H1 (cell line): ENCODE measurements around the gene REXO5. TPM values are rescaled to one million over a fixed set of nuclear protein-coding genes. Genes with fewer than 3 reads are reported as not detected.

Experiments used
- CTCF ChIA-PET: fragments of 300-600 bp; sonication (Branson Sonifier 250); formaldehyde crosslinking; loops from one replicate; lab custom pipeline; 2021; ENCODE audit not compliant: partially characterized antibody; lab: Charles Lee
- POLR2A ChIA-PET: fragments of 300-600 bp; sonication (Branson Sonifier 250); formaldehyde crosslinking; loops from one replicate; lab custom pipeline; 2021; ENCODE audit warnings: inconsistent platforms; ENCODE audit not compliant: partially characterized antibody; lab: Charles Lee
- DNase-seq, 2 experiments: peaks; one replicate each; pipeline versions ENCODE4 v3.0.0 to v3.0.0-alpha.2; 2010 to 2022; ENCODE audit warnings: low spot score in 2 of 2, low read depth in 1 of 2, mixed read lengths in 1 of 2
- FAIRE-seq: peaks from 2 replicates; lab custom pipeline; 2011; peaks lifted over from hg19 to GRCh38; lab: Jason Lieb, UNC
- H2AFZ ChIP-seq: 2 replicates; pipeline ENCODE4 v1.8.1; 2012; ENCODE audit warnings: low read length, inconsistent platforms
- H2AK5ac ChIP-seq: 2 replicates; pipeline ENCODE4 v1.6.1; 2013; ENCODE audit warnings: low read depth, low read length
- H2BK120ac ChIP-seq: replicated peaks from 2 replicates; pipeline ENCODE3; 2013; ENCODE audit warnings: low read depth, low read length, inconsistent platforms
- H2BK12ac ChIP-seq: 2 replicates; pipeline ENCODE4 v1.6.1; 2013; ENCODE audit warnings: low read depth, low read length
- H2BK15ac ChIP-seq: 2 replicates; pipeline ENCODE4 v1.6.1; 2013; ENCODE audit warnings: low read length
- H2BK20ac ChIP-seq: 2 replicates; pipeline ENCODE4 v1.6.1; 2013; ENCODE audit warnings: low read length
- H2BK5ac ChIP-seq: 2 replicates; pipeline ENCODE4 v1.6.1; 2013; ENCODE audit warnings: low read depth, low read length
- H3K14ac ChIP-seq: 2 replicates; pipeline ENCODE4 v1.6.1; 2013; ENCODE audit warnings: inconsistent platforms; ENCODE audit not compliant: insufficient read length
- H3K18ac ChIP-seq: 2 replicates; pipeline ENCODE4 v1.6.1; 2013; ENCODE audit warnings: low read length; ENCODE audit errors: extremely low read depth
- H3K23ac ChIP-seq: 2 replicates; pipeline ENCODE4 v1.6.1; 2013; ENCODE audit warnings: inconsistent platforms; ENCODE audit not compliant: insufficient read length
- H3K23me2 ChIP-seq: 2 replicates; pipeline ENCODE4 v1.6.1; 2013; ENCODE audit warnings: low read depth, low read length
- H3K27ac ChIP-seq: 2 replicates; pipeline ENCODE4 v1.6.1; 2011; ENCODE audit warnings: low read depth, low read length, inconsistent platforms
- H3K27me3 ChIP-seq, 4 experiments: replicated peaks in 1 of 4; 1 replicate in 1 of 4; 2 replicates in 3 of 4; pipeline versions ENCODE4 v1.6.1 to v1.8.1; 2011 to 2013; ENCODE audit warnings: low read length in 3 of 4, mild to moderate bottlenecking in 3 of 4, inconsistent platforms in 2 of 4, mixed read lengths in 2 of 4, moderate library complexity in 1 of 4; ENCODE audit not compliant: control insufficient read depth in 3 of 4, insufficient read depth in 3 of 4; ENCODE audit errors: extremely low read depth in 1 of 4
- H3K36me3 ChIP-seq, 4 experiments: 2 replicates each; pipeline versions ENCODE4 v1.6.1 to v1.8.1; 2011 to 2013; ENCODE audit warnings: mild to moderate bottlenecking in 4 of 4, low read length in 3 of 4, moderate library complexity in 2 of 4, control low read depth in 1 of 4, inconsistent platforms in 1 of 4; ENCODE audit not compliant: insufficient read depth in 4 of 4, control insufficient read depth in 2 of 4
- H3K4ac ChIP-seq: replicated peaks from 2 replicates; pipeline ENCODE3; 2013; ENCODE audit warnings: low read length, low read depth, mixed read lengths, inconsistent platforms; ENCODE audit not compliant: insufficient read length
- H3K4me1 ChIP-seq, 4 experiments: replicated peaks in 1 of 4; 1 replicate in 1 of 4; 2 replicates in 3 of 4; pipeline versions ENCODE4 v1.6.1 to v1.8.1; 2011 to 2013; ENCODE audit warnings: low read length in 3 of 4, inconsistent platforms in 2 of 4, mixed read lengths in 1 of 4; ENCODE audit not compliant: insufficient read depth in 4 of 4, control insufficient read depth in 3 of 4
- H3K4me2 ChIP-seq, 2 experiments: 2 replicates each; pipeline versions ENCODE4 v1.6.1 to v1.8.1; 2011 to 2013; ENCODE audit warnings: low read depth in 2 of 2, low read length in 2 of 2, control low read depth in 1 of 2, inconsistent platforms in 1 of 2, mild to moderate bottlenecking in 1 of 2; ENCODE audit not compliant: insufficient read depth in 1 of 2
- H3K4me3 ChIP-seq, 4 experiments: fragments of 200-600, 300-600 bp in 1 of 4; sonication (generic), shearing (Covaris generic), sonication (Bioruptor Twin) in 1 of 4; 2 replicates each; pipeline versions ENCODE4 v1.5.1 to v1.8.1; 2011 to 2016; ENCODE audit warnings: low read length in 4 of 4, low read depth in 3 of 4, control low read depth in 2 of 4, inconsistent platforms in 2 of 4, mild to moderate bottlenecking in 2 of 4, mixed read lengths in 1 of 4, moderate library complexity in 1 of 4; ENCODE audit not compliant: insufficient read depth in 2 of 4; ENCODE audit errors: extremely low read depth in 1 of 4
- H3K56ac ChIP-seq: replicated peaks from 2 replicates; pipeline ENCODE3; 2013; ENCODE audit warnings: low read depth, mild to moderate bottlenecking, mixed read lengths, low read length, inconsistent platforms; ENCODE audit not compliant: insufficient read length
- H3K79me1 ChIP-seq: 2 replicates; pipeline ENCODE4 v1.6.1; 2013; ENCODE audit warnings: low read depth, low read length, control low read depth
- H3K79me2 ChIP-seq, 2 experiments: 2 replicates each; pipeline versions ENCODE4 v1.6.1 to v1.8.1; 2012 to 2013; ENCODE audit warnings: low read length in 2 of 2, mild to moderate bottlenecking in 2 of 2, inconsistent platforms in 1 of 2; ENCODE audit not compliant: insufficient read depth in 2 of 2, control insufficient read depth in 1 of 2
- H3K9ac ChIP-seq, 4 experiments: replicated peaks in 1 of 4; 1 replicate in 1 of 4; 2 replicates in 3 of 4; pipeline versions ENCODE4 v1.6.1 to v1.8.1; 2011 to 2013; ENCODE audit warnings: low read depth in 3 of 4, low read length in 3 of 4, control low read depth in 2 of 4, mild to moderate bottlenecking in 2 of 4, moderate library complexity in 2 of 4, inconsistent platforms in 1 of 4; ENCODE audit errors: extremely low read depth in 1 of 4
- H3K9me3 ChIP-seq, 2 experiments: 2 replicates each; pipeline versions ENCODE4 v1.6.1 to v1.8.1; 2012 to 2013; ENCODE audit warnings: mild to moderate bottlenecking in 2 of 2, moderate library complexity in 2 of 2, control low read depth in 1 of 2, inconsistent platforms in 1 of 2, low read depth in 1 of 2, low read length in 1 of 2, mixed read lengths in 1 of 2; ENCODE audit not compliant: insufficient read depth in 2 of 2
- H4K20me1 ChIP-seq, 2 experiments: replicated peaks in 1 of 2; 2 replicates each; pipeline versions ENCODE3 to v1.8.1; 2011 to 2013; ENCODE audit warnings: inconsistent platforms in 2 of 2, low read length in 2 of 2, mild to moderate bottlenecking in 1 of 2; ENCODE audit not compliant: insufficient read depth in 2 of 2, control insufficient read depth in 1 of 2
- H4K5ac ChIP-seq: 2 replicates; pipeline ENCODE4 v1.6.1; 2013; ENCODE audit warnings: low read length, low read depth, mixed read lengths, inconsistent platforms; ENCODE audit not compliant: insufficient read length
- H4K8ac ChIP-seq: 2 replicates; pipeline ENCODE4 v1.8.0; 2013; ENCODE audit warnings: mild to moderate bottlenecking, moderate library complexity, low read length, inconsistent platforms; ENCODE audit not compliant: insufficient read depth; ENCODE audit errors: extremely low read depth
- H4K91ac ChIP-seq: replicated peaks from 2 replicates; pipeline ENCODE3; 2013; ENCODE audit warnings: low read length, mixed read lengths, inconsistent platforms; ENCODE audit not compliant: insufficient read length
- HDAC6 ChIP-seq: IDR thresholded peaks from one replicate; pipeline ENCODE4 v1.7.1; 2012; ENCODE audit warnings: low read depth, mild to moderate bottlenecking, inconsistent platforms, low read length, moderate library complexity
- MAX ChIP-seq: IDR thresholded peaks from 2 replicates; pipeline ENCODE4 v1.6.1; 2012; ENCODE audit warnings: inconsistent platforms
- WGBS, 2 experiments: shearing (Covaris generic) in 1 of 2; methylation state at CpG; one replicate each; pipeline versions ENCODE4 v1.1.6 to v1.1.7; 2013 to 2015; ENCODE audit warnings: low lambda C conversion rate in 2 of 2, mixed read lengths in 2 of 2, inconsistent platforms in 1 of 2, low coverage in 1 of 2, missing lambda C conversion rate in 1 of 2; ENCODE audit not compliant: insufficient replicate concordance in 2 of 2, insufficient coverage in 1 of 2, insufficient read length in 1 of 2; ENCODE audit errors: extremely low coverage in 1 of 2, missing lambda C conversion rate in 1 of 2; 5-methylcytosine and 5-hydroxymethylcytosine counted together
- polyA plus RNA-seq, 7 experiments: library from polyadenylated mRNA; depleted of rRNA in 3 of 7; stranded (reverse) in 5 of 7; unstranded in 2 of 7; fragments of >200 nt in 5 of 7; fragments of 200-250 nt in 2 of 7; gene quantifications; 1 replicate in 5 of 7; 2 replicates in 1 of 7; 4 replicates in 1 of 7; pipeline versions ENCODE4 v1.2.1 to v1.2.3, GENCODE V29; 2011 to 2013; ENCODE audit warnings: missing spikeins in 2 of 7, mixed read lengths in 2 of 7
- total RNA-seq: library from RNA; stranded (reverse); fragmentation: NEBNext Ultra II Directional; extraction: Animal tissue kit (Norgen Biotek cat#: 25700); gene quantifications from 2 replicates; pipeline ENCODE4 v1.2.1, GENCODE V29; 2021

Gene REXO5
- total and polyA plus RNA-seq, 2 of the 8 experiments (the other 6 are each of a cell fraction or from before 2014, with no cell fraction given), result 2.4 to 8.9 TPM

- H3K36me3 ChIP-seq, result no peaks in the 10 kb centered on the region
- H4K5ac ChIP-seq, result no peak overlapping the region
- no peak overlapping the region for H3K27ac ChIP-seq
- H3K4me2 ChIP-seq, result no peak overlapping the region
- FAIRE-seq (no peak), DNase-seq (no peak)
- 84% methylated on average over 3 of the region's 3 CpGs; no CpG with 5 or more reads in 1 of the 2 experiments for WGBS, 2 experiments
- no peak overlapping the region for H2BK15ac ChIP-seq
- H3K9me3 ChIP-seq, result no peaks in the 10 kb centered on the region
- ChIA-PET POLR2A (no interaction called here), CTCF (interaction anchor here (2.1 to 3.0 kb wide), 3 partner anchors 9 to 308 kb away, joined by 8 to 12 read pairs (median 9); no protein-coding TSS in a partner anchor)
- H2AK5ac ChIP-seq, result no peak overlapping the region
- no peak overlapping the region for H2BK20ac ChIP-seq
- no peak overlapping the region for H2BK12ac ChIP-seq
- no peaks in the 10 kb centered on the region; a peak in 1 of 7 replicates for H3K4me1 ChIP-seq
- no peak for TF ChIP-seq HDAC6
- TF ChIP-seq MAX, result no peak
- no peaks in the 10 kb centered on the region for H3K79me2 ChIP-seq
- H4K20me1 ChIP-seq, result no peaks in the 10 kb centered on the region
- no peaks in the 10 kb centered on the region for H3K27me3 ChIP-seq
- no peak overlapping the region for H2BK120ac ChIP-seq
- H2AFZ ChIP-seq, result no peak overlapping the region
- H3K23ac ChIP-seq, result no peak overlapping the region
- no peaks in the 10 kb centered on the region for H3K79me1 ChIP-seq
- no peak overlapping the region for H3K9ac ChIP-seq
- H3K23me2 ChIP-seq, result no peaks in the 10 kb centered on the region
- no peak overlapping the region for H3K56ac ChIP-seq
- no peak overlapping the region for H3K18ac ChIP-seq
- no peak overlapping the region for H3K4ac ChIP-seq
- no peak overlapping the region for H2BK5ac ChIP-seq
- no peak overlapping the region for H3K14ac ChIP-seq
- H4K91ac ChIP-seq, result no peak overlapping the region
- no peak overlapping the region for H4K8ac ChIP-seq
- no peak overlapping the region for H3K4me3 ChIP-seq
Observed at GRCh38 chr16:20773679-20774078, 32.6 kb upstream of the REXO5 start.
